ENCODE results near the gene NXN.

DNA sequence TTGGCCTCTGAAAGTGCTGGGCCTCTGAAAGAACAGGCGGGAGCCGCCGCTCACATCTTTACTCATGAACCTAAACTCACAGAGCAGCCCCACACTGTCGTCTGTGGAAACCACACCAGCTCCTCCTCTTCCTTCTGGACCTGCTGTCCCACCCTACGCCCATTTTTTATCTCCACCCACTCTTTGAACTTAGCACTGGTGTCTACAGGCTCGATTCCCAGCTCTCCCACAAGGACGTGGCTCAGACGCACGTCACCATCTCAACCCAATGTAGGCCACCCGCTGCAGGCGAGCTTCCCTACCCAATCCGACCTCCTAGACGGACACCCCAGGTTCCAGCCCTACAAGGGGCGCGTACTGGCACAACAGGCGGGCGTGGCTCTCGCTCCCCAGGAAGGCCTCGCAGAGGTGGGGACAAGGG lies 62.2 kb downstream of the NXN start:
- TF ChIP-seq, protein P1, sequence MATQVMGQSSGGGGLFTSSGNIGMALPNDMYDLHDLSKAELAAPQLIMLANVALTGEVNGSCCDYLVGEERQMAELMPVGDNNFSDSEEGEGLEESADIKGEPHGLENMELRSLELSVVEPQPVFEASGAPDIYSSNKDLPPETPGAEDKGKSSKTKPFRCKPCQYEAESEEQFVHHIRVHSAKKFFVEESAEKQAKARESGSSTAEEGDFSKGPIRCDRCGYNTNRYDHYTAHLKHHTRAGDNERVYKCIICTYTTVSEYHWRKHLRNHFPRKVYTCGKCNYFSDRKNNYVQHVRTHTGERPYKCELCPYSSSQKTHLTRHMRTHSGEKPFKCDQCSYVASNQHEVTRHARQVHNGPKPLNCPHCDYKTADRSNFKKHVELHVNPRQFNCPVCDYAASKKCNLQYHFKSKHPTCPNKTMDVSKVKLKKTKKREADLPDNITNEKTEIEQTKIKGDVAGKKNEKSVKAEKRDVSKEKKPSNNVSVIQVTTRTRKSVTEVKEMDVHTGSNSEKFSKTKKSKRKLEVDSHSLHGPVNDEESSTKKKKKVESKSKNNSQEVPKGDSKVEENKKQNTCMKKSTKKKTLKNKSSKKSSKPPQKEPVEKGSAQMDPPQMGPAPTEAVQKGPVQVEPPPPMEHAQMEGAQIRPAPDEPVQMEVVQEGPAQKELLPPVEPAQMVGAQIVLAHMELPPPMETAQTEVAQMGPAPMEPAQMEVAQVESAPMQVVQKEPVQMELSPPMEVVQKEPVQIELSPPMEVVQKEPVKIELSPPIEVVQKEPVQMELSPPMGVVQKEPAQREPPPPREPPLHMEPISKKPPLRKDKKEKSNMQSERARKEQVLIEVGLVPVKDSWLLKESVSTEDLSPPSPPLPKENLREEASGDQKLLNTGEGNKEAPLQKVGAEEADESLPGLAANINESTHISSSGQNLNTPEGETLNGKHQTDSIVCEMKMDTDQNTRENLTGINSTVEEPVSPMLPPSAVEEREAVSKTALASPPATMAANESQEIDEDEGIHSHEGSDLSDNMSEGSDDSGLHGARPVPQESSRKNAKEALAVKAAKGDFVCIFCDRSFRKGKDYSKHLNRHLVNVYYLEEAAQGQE (IDR thresholded peaks at IDR 0.05; ENCODE audit: insufficient replicate concordance, low read depth): no peak
- TF ChIP-seq CTCF (IDR thresholded peaks at IDR 0.05; ENCODE audit: insufficient read depth, low read length) (no peak), POLR2AphosphoS5 (IDR thresholded peaks at IDR 0.05; ENCODE audit: low read depth) (no peak)

Data from HL-60 (cell line).